Measurements from ENCODE around the gene MSMO1.

- no peak for TF ChIP-seq CTCF (conservative IDR thresholded peaks at IDR 0.05; ENCODE audit: low read length)
- TF ChIP-seq EZH2phosphoT487 (IDR thresholded peaks at IDR 0.05; ENCODE audit: borderline replicate concordance, low read depth, low read length) = no peak
Measured at GRCh38 chr4:165370530-165370929, 43.1 kb downstream of the MSMO1 start.

Measured in OCI-LY7 (cell line).